HG03103 (cell line): Measurements from ENCODE around the gene GASK1A.

Experiments used
- ATAC-seq: cut with Tn5 transposase; IDR thresholded peaks from one replicate; pipeline ENCODE4 v1.9.1; 2021; ENCODE audit warnings: low read depth; ENCODE audit not compliant: unreplicated experiment

The GASK1A gene

GRCh38 chr3:43012174-43012573 lies 33.1 kb downstream of the GASK1A start:
- ATAC-seq = no peak

- ATAC-seq = no peak
These were observed 34.1 kb downstream of the GASK1A start for GRCh38 chr3:43013256-43013655.

- no peak for ATAC-seq
These were observed 34.6 kb downstream of the GASK1A start for GRCh38 chr3:43013743-43014155.

- ATAC-seq = no peak
These were observed 35.1 kb downstream of the GASK1A start for GRCh38 chr3:43014241-43014640.

GRCh38 chr3:43014956-43015355 lies 35.8 kb downstream of the GASK1A start:
- no peak for ATAC-seq

- no peak for ATAC-seq
These were observed 36.5 kb downstream of the GASK1A start for GRCh38 chr3:43015572-43015971.

GRCh38 chr3:43015991-43016865 lies 37.1 kb downstream of the GASK1A start:
- ATAC-seq = no peak

GRCh38 chr3:43017004-43017403 lies 37.9 kb downstream of the GASK1A start:
- ATAC-seq = no peak

- ATAC-seq = no peak
These were observed 38.6 kb downstream of the GASK1A start for GRCh38 chr3:43017593-43018195.

- no peak for ATAC-seq
These were observed 39.1 kb downstream of the GASK1A start for GRCh38 chr3:43018246-43018645.

GRCh38 chr3:43019006-43019809 lies 40.1 kb downstream of the GASK1A start:
- no peak for ATAC-seq

- ATAC-seq = no peak
These were observed 40.7 kb downstream of the GASK1A start for GRCh38 chr3:43019826-43020225.

- no peak for ATAC-seq
These were observed 42.1 kb downstream of the GASK1A start for GRCh38 chr3:43021186-43021585.

GRCh38 chr3:43022121-43022520 lies 43.0 kb downstream of the GASK1A start:
- no peak for ATAC-seq

GRCh38 chr3:43023066-43023465 lies 44.0 kb downstream of the GASK1A start:
- ATAC-seq = no peak

GRCh38 chr3:43023746-43024145 lies 44.6 kb downstream of the GASK1A start:
- ATAC-seq = no peak

GRCh38 chr3:43024181-43024885 lies 45.2 kb downstream of the GASK1A start:
- no peak for ATAC-seq

GRCh38 chr3:43025423-43025822 lies 46.3 kb downstream of the GASK1A start:
- ATAC-seq = no peak

- ATAC-seq = no peak
These were observed 48.9 kb downstream of the GASK1A start for GRCh38 chr3:43028001-43028400.

- no peak for ATAC-seq
These were observed 49.8 kb downstream of the GASK1A start for GRCh38 chr3:43028678-43029490.
